DMS153 (cell line): ENCODE data around the gene IFNL3.
"Not testable (repeated sequence)": the region's sequence is repeated elsewhere in the genome, so short reads cannot be mapped to it uniquely, and the experiment has no call there.

Source experiments
- DNase-seq: peaks from one replicate; lab custom pipeline; 2025; lab: John Stamatoyannopoulos, UW

The IFNL3 gene

GRCh38 chr19:39218230-39219007, 26.4 kb downstream of the IFNL3 start:
- no peak for DNase-seq

DNA sequence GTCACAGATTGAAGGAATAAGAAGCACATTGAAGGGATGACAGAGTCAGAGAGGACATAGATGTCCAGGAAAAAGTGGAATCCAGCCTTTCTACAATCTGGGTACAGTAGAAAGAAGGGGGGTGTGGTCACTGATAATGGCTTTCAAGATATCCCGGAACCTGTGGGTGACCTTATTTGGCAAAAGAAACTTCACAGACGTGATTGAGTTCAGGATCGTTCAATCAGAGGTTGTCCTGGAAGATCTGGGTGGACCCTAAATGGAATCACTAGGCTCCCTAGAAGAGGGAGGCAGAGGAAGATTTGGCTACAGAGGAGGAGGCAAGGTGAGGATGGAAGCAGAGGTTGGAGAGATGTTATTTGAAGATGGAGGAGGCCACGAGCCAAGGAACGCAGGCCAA, 27.7 kb downstream of the IFNL3 start:
- no peak for DNase-seq

- not testable (repeated sequence) for DNase-seq
These were observed 29.5 kb downstream of the IFNL3 start for GRCh38 chr19:39215323-39215722.

DNA sequence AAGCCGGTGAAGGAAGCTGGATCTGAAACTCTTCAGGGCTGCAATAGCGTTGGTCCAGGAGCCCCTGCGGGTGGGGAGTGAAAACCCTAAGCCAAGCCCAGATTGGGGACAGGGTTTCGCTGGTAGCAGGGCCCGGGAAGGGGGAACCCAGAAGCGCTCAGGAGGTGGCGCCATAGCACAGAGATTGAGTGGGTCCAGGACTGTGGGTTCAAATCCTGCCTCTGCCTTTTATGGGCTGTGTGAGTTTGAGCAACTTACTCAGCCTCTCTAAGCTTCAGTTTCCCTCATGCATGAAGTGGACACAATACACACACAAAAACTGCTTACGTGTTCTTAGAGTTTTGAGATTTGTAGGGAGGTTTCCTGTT, 32.4 kb downstream of the IFNL3 start:
- DNase-seq: no peak

- DNase-seq: no peak
These were observed 33.0 kb downstream of the IFNL3 start for GRCh38 chr19:39211731-39212374.

DNA sequence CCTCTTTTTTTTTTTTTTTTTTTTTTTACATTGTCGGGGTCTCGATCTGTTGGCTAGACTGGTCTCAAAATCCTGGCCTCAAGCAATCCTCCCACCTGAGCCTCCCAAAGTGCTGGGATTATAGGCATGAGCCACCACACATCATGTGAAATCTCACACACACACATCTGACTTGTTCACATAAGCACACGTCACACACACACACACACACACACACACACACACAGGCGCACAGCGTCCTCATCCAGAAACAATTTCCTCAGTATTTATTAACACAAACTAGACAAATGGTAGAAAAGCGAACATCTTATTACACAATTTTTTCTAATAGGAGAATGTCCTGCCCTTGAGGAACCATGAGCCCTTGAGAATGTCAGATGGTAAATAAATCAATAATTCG, 35.6 kb downstream of the IFNL3 start:
- DNase-seq: no peak

DNA sequence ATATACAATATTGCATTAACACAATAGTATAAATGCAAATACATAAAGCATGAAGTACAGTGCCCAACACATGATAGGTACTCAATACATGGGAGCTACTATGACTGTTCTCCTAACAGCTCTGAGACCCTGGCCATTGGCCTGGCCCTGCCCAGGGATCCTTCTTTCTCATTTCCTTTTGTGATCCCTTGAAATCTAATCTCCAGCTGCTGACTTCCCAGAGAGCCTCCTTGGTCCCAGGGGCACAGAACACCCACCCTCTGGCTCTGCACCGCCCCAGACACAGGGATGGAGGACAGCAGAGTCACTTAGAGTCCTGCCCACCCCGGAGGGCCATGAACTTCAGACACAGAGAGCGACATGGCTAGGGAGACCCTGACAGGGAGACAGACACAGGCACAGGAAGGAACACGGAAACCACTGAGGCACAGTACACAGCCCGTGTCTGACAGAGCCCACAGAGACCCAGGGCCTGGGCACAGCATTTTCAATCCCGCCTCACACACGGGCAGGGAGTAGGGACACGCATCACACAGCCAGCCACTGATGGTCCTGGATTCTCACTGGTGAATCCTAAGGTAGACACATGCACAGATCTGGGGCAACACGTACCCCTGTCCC, 36.5 kb downstream of the IFNL3 start:
- DNase-seq: no peak

DNA sequence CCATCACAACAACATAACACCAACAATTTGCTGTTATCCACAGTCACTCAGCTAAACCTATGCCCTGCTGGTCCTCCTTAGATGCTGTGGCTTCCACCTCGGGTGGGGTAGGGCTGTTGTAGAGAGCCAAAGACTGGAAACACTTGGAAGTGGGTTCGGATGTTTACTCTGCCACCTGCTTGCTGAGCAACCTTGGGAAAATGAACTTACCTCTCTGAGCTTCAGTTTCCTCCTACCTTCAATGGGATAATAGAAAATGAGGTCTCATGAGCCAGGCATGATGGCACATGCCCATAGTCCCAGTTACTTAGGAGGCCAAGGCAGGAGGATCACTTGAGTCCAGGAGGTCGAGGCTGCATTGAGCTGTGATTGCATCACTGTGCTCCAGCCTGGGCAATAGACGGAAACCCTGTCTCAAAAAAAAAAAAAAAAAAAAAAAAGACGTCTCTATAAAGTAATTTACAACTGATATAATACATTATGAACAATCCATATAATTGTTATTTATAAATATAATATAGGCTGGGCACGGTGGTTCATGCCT, 37.4 kb downstream of the IFNL3 start:
- DNase-seq: no peak

DNA sequence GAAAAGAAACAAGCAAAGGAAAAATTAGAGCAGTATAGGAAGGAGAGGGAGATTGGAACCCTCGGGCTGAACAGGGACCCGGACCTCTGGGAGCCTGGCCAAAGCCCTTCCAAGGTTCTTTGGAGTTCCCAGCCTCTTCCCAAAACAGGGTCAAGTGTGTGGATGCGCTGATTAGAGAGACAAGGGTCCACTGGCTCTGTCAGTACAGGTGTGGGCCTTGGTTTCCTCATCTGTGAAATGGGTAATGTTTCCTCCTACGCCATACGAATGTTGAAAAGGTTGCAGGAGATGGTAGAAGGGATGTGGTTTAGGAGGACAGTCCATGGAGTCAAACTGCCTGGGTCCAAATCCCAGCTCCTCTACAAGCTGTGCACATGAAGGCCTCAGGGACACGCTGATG, 38.7 kb downstream of the IFNL3 start:
- DNase-seq: no peak

DNA sequence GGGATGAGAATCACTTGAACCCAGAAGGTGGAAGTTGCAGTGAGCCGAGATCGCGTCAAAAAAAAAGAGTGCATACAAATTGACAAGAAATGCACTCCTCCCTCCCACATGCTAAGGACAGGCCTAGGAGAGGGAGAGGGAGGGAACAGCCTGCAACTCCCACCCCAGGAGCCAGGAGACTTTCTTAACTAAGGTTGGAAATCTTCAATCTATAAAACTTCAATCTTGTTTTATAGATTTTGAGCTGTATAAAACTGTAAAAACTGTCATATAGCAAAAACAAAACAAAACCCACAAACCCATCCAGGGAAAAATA, 39.4 kb downstream of the IFNL3 start:
- no peak for DNase-seq

- DNase-seq: no peak
These were observed 41.1 kb downstream of the IFNL3 start, which contains the start of gene SYCN for GRCh38 chr19:39203372-39204341. Gene SYCN, minus strand, starts transcription at chr19:39204263. Its CDS starts 9 bp downstream, at chr19:39204254.

DNA sequence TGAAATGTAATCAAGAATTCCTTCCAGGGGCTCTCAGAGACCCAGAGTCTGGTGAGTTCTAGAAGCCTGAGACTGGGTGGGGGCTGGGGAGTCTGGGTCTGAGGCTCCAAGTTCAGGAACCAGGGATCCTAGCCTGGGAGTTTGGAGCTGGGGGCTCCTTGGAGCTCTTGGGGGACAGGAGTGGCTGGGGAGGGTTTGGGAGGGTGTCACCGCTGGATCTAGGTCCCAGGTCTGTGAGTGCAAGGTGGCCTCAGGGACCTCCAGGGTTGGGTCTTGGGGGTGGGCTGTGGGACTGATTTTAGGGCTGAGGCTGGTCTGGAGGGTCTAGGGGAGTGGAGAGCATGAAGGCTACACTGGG, 41.8 kb downstream of the IFNL3 start:
- DNase-seq: no peak

DNA sequence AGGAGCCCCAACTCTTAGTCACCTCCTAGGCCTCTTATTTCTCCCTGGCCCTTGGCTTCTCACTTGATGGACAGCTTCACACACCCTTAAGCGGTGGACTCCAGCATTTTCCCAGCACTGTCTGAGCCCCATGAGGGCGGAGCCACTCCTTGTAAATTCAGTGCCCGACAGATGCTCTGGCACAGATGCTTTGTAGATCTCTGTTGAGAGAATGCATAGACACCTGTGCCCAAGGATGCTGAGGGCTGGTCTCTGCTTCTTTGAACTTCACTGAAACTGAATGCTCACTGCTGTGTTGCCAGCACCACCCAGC, 44.0 kb downstream of the IFNL3 start:
- DNase-seq: no peak

- no peak for DNase-seq
These were observed 44.6 kb downstream of the IFNL3 start for GRCh38 chr19:39200066-39200802.

- no peak for DNase-seq
These were observed 45.8 kb downstream of the IFNL3 start for GRCh38 chr19:39199025-39199424.

DNA sequence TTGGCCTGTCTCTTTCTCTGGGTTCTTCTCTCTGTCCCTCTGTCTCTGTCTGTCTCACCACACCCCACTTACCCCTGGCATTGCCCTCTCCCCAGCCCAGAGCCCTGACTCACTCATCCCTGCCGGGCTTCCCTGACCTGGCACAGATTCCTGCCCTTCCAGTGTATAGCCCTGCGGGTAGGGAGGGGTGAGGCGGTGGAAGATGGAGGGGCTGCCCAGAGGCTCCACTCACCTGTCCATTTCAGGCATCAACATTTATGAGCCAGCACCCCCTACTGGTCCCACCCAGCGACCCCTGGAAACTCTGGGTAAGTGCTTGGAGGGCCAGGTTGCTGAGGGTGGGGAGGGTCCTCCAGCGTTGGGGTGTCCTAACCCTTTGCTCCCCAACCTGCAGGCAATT, 47.0 kb downstream of the IFNL3 start:
- no peak for DNase-seq

DNA sequence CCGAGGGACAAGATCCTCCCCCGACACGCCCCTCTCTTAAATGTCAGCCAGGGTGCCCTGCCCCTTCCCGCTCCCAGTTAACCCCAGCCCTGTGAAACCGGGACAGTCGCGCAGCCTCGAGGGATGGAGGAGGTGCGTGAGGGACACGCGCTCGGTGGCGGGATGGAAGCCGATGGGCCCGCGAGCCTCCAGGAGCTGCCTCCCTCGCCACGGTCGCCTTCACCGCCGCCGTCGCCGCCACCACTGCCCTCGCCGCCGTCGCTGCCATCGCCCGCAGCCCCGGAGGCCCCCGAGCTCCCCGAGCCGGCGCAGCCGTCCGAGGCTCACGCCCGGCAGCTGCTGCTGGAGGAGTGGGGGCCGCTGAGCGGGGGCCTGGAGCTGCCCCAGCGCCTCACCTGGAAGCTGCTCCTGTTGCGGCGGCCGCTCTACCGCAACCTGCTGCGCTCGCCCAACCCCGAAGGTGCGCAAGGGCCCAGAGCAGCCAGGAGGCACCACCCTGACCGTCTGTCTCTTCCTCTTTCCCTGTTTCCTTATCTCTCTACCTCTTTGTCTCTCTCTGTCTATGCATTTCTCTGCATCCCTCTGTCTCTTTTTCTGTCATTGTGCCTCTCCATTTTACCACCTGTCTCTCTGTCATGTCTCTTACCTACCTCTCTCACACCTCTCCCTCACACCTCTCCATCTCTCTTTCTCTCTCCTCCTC, 47.8 kb downstream of the IFNL3 start, which contains the start of gene NCCRP1:
Gene NCCRP1 (plus strand): TSS at position 105 of the 703 bp plus-strand sequence. CDS start 19 bp downstream, at position 124.
- DNase-seq: no peak

GRCh38 chr19:39196320-39196719, 48.5 kb downstream of the IFNL3 start:
- no peak for DNase-seq

DNA sequence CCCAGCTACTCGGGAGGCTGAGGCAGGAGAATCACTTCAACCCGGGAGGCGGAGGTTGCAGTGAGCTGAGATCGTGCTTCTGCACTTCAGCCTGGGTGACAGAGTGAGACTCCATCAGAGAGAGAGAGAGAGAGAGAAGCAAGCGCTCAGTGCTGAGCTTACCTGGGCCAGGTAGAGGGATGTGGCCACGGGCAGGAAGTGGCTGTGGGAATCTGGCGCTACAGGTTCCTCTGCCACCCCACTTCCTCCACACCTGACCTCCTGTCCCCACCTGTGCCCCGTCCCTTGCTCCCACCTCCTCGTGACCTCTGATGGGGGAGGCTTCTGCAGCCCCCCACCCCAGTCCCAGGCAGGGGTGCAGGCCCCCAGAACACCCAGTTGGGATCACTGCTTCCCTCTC, 49.1 kb downstream of the IFNL3 start:
- no peak for DNase-seq

DNA sequence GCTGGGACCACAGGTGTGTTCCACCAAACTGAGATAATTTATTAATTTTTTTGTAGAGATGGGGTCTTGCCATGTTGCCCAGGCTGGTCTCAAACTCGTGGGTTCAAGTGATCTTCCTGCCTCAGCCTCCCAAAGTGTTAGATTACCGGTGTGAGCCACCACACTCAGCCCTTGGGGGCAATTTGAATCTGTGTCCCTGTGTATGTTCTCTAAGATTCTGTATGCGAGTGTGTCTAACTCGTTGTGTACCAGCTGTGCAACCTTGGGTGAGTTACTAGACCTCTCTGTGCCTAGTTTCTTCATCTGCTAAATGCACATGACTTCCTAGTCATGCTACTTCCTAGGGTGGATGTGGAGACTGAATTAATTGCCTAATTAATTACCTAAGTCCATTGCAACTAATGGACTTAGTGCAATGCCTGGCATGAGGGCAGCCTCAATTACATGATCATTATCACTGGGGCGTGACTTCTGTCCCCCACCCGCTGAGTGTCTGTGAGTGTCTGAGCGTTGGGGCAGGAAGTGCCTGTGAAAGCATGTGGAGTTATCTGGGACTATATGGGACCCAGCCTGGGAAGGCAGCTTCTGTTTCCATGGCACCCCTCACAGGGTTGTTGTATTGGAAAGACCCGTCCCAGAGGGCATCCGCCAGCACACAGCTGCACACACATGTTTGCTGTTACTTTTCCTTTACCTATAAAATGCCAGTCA, 49.8 kb downstream of the IFNL3 start:
- no peak for DNase-seq
